ENCODE measurements around the gene CCDC57. TPM values are rescaled to one million over a fixed set of nuclear protein-coding genes. Genes with fewer than 3 reads are reported as not detected.

Gene CCDC57
- total and polyA plus RNA-seq, 5 donors from 2014 or later = 27.7 to 76.6 (median 38.1) TPM

DNA sequence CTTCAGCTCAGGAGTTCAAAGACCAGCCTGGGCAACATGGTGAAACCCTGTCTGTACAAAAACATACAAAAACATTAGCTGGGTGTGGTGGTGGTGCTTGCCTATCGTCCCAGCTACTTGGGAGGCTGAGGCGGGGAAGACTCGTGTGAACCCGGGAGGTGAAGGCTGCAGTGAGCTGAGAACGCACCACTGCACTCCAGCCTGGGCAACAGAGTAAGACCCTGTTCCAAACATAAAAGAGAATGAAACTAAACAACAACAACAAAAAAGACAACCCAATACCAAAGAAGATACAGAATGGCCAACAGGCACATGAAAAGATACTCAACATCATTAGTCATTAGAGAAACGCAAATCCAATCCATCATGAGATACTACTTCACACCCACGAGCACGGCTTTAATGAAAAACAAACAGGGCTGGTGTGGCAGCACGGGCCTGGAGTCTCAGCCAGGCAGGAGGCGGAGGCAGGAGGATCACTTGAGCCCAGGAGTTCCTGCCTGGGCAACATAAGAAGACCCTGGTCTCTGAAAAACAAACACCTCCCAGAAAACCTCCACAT, 8.8 kb upstream of the CCDC57 start:
- Histone ChIP-seq H3K9me3 (ENCODE audit: control insufficient read depth in 2 of 2, low read length in 2 of 2) (no peaks in the 10 kb centered on the region), H3K36me3 (ENCODE audit: control insufficient read depth, insufficient read depth, low read length) (no peaks in the 10 kb centered on the region), H3K4me3 (ENCODE audit: low read depth, low read length) (no peak overlapping the region), H3K27ac (ENCODE audit: insufficient read depth, low read length, poor library complexity, severe bottlenecking) (no peak overlapping the region), H3K4me1 (ENCODE audit: control insufficient read depth, insufficient read depth, low read length, poor library complexity, severe bottlenecking) (peaks cover 12% of the 10 kb centered on the region), H3K27me3 (ENCODE audit: control insufficient read depth, insufficient read depth, low read length) (no peaks in the 10 kb centered on the region)
- Mint-ChIP-seq H3K27ac (no peak overlapping the region), H3K4me3 (peak overlapping the region in 2 of 4 donors; percentile 48 to 68), H3K4me1 (peaks cover 0 to 10% (median 3%) of the 10 kb centered on the region in 4 donors), H3K27me3 (no peaks in the 10 kb centered on the region), H3K36me3 (no peaks in the 10 kb centered on the region), H3K9me3 (no peaks in the 10 kb centered on the region)
- DNase-seq = no peak
- ATAC-seq (ENCODE audit: low read depth in 2 of 2) = no peak

DNA sequence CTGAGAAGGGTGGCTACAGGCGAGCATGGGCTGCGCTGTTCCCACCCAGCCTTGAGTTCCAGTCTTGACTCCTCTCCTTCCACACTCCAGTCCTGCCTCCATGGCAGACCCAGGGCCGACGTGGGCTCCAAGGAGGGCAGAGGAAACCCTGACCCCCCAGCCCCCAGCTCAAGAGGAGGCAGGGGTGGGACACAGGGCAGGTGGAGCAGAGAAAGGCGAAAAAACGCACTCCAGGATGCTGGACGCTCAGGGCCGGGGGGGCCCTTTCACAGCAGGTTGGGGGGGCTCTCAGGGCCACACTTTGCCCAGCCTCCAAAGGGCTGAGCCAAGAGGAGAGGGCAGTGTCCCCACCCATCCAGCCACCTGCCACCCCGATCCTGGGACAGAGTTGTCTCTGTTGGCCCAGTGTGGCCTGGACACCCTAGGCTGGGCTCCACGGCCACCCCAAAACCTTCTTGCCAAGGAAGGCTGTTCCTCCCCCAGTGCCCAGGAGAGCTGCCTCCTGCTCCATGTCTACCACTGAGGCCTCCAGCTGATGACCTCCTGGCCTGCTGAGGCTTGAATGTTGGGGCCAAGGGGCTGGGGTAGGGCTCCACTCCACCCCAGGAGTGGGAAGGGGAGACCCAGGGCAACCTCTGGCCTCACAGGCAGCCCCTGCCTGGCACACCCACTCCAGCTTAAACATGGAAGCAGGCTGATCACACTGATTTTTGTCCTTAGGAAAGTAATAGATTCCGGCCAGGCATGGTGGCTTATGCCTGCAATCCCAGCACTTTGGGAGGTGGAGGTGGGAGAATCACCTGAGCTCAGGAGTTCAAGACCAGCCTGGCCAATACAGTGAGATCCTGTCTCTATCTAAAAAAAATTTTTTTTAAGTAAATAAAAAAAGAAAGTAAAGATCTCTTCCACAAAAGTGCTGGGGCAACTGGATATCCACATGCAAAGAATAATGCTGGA, 7.4 kb upstream of the CCDC57 start:
- Histone ChIP-seq H3K4me3 (ENCODE audit: low read depth, low read length) (no peak overlapping the region), H3K4me1 (ENCODE audit: control insufficient read depth, insufficient read depth, low read length, poor library complexity, severe bottlenecking) (peaks cover 24% of the 10 kb centered on the region), H3K27ac (ENCODE audit: insufficient read depth, low read length, poor library complexity, severe bottlenecking) (no peak overlapping the region), H3K27me3 (ENCODE audit: control insufficient read depth, insufficient read depth, low read length) (no peaks in the 10 kb centered on the region), H3K9me3 (ENCODE audit: control insufficient read depth in 2 of 2, low read length in 2 of 2) (no peaks in the 10 kb centered on the region), H3K36me3 (ENCODE audit: control insufficient read depth, insufficient read depth, low read length) (no peaks in the 10 kb centered on the region)
- ATAC-seq (ENCODE audit: low read depth in 2 of 2) (no peak), DNase-seq (no peak)
- H3K4me3 Mint-ChIP-seq = peak overlapping the region in 1 of 4 donors; percentile 68
- no peaks in the 10 kb centered on the region for H3K9me3 Mint-ChIP-seq
- no peaks in the 10 kb centered on the region for H3K36me3 Mint-ChIP-seq
- peaks cover 0 to 16% (median 10%) of the 10 kb centered on the region in 4 donors for H3K4me1 Mint-ChIP-seq
- no peak overlapping the region for H3K27ac Mint-ChIP-seq
- H3K27me3 Mint-ChIP-seq = no peaks in the 10 kb centered on the region

DNA sequence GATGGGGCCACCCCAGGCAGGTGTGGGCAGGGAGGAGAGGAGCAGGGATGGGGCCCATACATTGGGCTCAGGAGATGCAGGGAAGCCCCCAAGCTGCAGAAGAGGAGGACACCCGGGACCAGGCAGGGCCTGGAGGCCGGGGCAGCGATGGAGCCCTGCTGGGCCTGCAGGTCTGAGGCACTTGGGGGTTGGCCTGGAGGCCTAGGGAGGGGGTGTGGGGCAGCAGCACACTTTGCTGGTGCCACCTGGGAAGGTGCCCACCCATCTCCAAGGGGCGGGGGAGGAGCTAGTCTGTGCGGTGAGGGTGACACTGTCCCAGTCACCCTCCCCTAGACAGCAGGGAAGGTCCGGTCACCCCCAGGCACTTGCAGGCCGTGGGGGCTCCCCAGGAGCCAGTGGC, 6.4 kb upstream of the CCDC57 start:
- H3K9me3 ChIP-seq (ENCODE audit: control insufficient read depth in 2 of 2, low read length in 2 of 2) = no peaks in the 10 kb centered on the region
- H3K27me3 ChIP-seq (ENCODE audit: control insufficient read depth, insufficient read depth, low read length) = no peaks in the 10 kb centered on the region
- peaks cover 25% of the 10 kb centered on the region for H3K4me1 ChIP-seq (ENCODE audit: control insufficient read depth, insufficient read depth, low read length, poor library complexity, severe bottlenecking)
- H3K27ac ChIP-seq (ENCODE audit: insufficient read depth, low read length, poor library complexity, severe bottlenecking) = no peak overlapping the region
- H3K36me3 ChIP-seq (ENCODE audit: control insufficient read depth, insufficient read depth, low read length) = no peaks in the 10 kb centered on the region
- Mint-ChIP-seq H3K4me3 (no peak overlapping the region), H3K4me1 (peaks cover 0 to 25% (median 12%) of the 10 kb centered on the region in 4 donors), H3K27ac (no peak overlapping the region), H3K36me3 (no peaks in the 10 kb centered on the region), H3K9me3 (no peaks in the 10 kb centered on the region), H3K27me3 (no peaks in the 10 kb centered on the region)
- no peak for DNase-seq
- H3K4me3 ChIP-seq (ENCODE audit: low read depth, low read length) = no peak overlapping the region
- ATAC-seq (ENCODE audit: low read depth in 2 of 2) = no peak

DNA sequence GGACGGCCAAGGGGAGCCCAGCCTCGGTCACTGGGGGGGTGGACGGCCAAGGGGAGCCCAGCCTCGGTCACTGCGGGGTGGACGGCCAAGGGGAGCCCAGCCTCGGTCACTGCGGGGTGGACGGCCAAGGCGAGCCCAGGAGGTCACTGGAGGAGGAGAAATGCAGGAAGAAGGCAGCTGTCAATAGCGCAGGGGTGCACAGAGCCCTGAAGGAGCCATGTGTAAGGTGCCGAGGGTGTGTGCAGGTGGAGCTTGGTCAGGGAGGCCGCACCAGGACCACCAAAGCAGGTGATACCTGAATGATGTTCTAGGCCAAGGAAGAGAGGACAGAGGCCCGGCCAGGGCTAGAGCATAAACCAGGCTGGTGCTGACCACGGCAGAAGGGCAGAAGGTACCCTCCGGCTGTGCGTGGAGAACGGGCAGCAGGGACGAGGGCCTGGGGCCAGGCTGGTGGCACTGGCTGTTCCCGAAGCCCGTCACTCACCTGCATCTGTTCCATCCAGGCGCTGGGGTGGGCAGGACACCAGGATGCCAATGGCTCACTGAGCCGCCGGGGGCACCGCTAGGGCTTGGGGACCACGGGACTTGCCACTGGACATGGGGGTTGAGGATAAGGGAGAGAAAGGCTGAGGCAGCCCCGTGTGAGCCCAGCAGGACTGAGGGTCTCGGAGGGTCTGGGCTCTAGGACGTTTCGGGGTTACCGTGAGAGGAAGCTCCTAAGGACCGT, 5.9 kb upstream of the CCDC57 start:
- Histone ChIP-seq H3K27me3 (ENCODE audit: control insufficient read depth, insufficient read depth, low read length) (no peaks in the 10 kb centered on the region), H3K4me3 (ENCODE audit: low read depth, low read length) (no peak overlapping the region), H3K4me1 (ENCODE audit: control insufficient read depth, insufficient read depth, low read length, poor library complexity, severe bottlenecking) (peaks cover 28% of the 10 kb centered on the region), H3K36me3 (ENCODE audit: control insufficient read depth, insufficient read depth, low read length) (no peaks in the 10 kb centered on the region), H3K9me3 (ENCODE audit: control insufficient read depth in 2 of 2, low read length in 2 of 2) (no peaks in the 10 kb centered on the region), H3K27ac (ENCODE audit: insufficient read depth, low read length, poor library complexity, severe bottlenecking) (no peak overlapping the region)
- Mint-ChIP-seq H3K4me1 (peaks cover 0 to 29% (median 13%) of the 10 kb centered on the region in 4 donors), H3K4me3 (peak overlapping the region in 1 of 4 donors; percentile 54), H3K27ac (peak overlapping the region in 1 of 3 donors; percentile 69), H3K9me3 (no peaks in the 10 kb centered on the region), H3K27me3 (no peaks in the 10 kb centered on the region), H3K36me3 (no peaks in the 10 kb centered on the region)
- ATAC-seq (ENCODE audit: low read depth in 2 of 2) (no peak), DNase-seq (no peak)

DNA sequence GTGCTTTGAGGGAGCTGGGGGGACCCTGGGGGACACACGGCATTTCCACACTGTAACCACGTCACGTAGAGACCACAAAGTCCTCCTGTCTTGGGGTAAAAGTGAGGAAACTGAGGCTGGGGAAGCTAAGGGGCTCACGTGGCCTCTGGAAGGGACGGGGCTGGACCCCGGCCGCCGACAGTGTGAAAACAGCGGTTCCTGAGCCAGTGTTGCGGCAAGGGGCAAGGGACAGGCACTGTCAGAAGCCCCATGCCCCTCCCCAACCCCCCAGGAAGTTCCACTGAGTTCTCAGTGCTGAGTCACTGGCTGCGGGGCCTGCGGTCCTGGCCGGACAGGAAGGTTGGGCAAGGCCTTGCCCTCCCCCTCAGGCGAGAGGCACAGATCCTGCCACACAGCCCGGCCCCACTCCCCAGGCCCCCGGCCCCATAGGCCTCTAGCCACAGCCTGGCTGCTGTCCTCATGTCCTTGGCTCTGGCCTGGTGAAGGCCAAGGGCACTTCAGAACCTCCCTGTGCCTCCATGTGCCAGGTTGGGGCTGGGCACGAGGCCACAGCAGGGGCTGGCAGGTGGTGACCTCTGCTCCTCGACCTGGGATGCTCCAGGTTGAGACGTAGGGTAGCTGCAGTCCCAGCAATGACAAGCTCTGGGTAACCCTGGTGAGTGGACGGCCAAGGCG, 5.0 kb upstream of the CCDC57 start:
- Mint-ChIP-seq H3K9me3 (no peaks in the 10 kb centered on the region), H3K27ac (no peak overlapping the region), H3K36me3 (no peaks in the 10 kb centered on the region), H3K4me1 (peaks cover 0 to 31% (median 13%) of the 10 kb centered on the region in 4 donors), H3K27me3 (no peaks in the 10 kb centered on the region), H3K4me3 (no peak overlapping the region)
- no peak overlapping the region for H3K27ac ChIP-seq (ENCODE audit: insufficient read depth, low read length, poor library complexity, severe bottlenecking)
- peaks cover 33% of the 10 kb centered on the region for H3K4me1 ChIP-seq (ENCODE audit: control insufficient read depth, insufficient read depth, low read length, poor library complexity, severe bottlenecking)
- no peak for ATAC-seq (ENCODE audit: low read depth in 2 of 2)
- no peaks in the 10 kb centered on the region for H3K27me3 ChIP-seq (ENCODE audit: control insufficient read depth, insufficient read depth, low read length)
- no peak overlapping the region for H3K4me3 ChIP-seq (ENCODE audit: low read depth, low read length)
- no peaks in the 10 kb centered on the region for H3K36me3 ChIP-seq (ENCODE audit: control insufficient read depth, insufficient read depth, low read length)
- H3K9me3 ChIP-seq (ENCODE audit: control insufficient read depth in 2 of 2, low read length in 2 of 2) = no peaks in the 10 kb centered on the region
- no peak for DNase-seq

DNA sequence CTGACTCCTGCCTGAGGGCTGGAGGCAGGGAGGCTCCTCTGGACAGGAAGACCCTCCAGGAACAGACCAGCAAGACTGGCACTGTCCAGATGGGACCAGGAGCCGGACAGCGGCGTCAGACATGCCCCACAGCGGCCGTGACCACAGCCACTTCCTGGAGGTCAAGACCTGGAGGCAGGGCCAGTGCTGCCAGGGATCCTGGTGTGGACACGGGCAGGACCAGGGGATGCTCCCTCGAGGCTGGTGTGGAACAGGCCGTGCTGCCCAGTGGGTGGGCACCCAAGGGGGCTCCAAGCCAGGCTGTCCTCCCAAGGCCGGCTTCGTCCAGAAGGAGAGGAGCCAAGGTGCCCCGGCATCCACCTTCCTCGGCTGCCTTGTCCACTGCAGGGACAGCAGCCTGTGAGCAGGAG, 4.5 kb upstream of the CCDC57 start:
- Mint-ChIP-seq H3K36me3 (no peaks in the 10 kb centered on the region), H3K9me3 (no peaks in the 10 kb centered on the region), H3K4me1 (peaks cover 0 to 31% (median 13%) of the 10 kb centered on the region in 4 donors), H3K27ac (no peak overlapping the region), H3K27me3 (no peaks in the 10 kb centered on the region), H3K4me3 (no peak overlapping the region)
- Histone ChIP-seq H3K9me3 (ENCODE audit: control insufficient read depth in 2 of 2, low read length in 2 of 2) (no peaks in the 10 kb centered on the region), H3K36me3 (ENCODE audit: control insufficient read depth, insufficient read depth, low read length) (no peaks in the 10 kb centered on the region), H3K27ac (ENCODE audit: insufficient read depth, low read length, poor library complexity, severe bottlenecking) (no peak overlapping the region), H3K4me1 (ENCODE audit: control insufficient read depth, insufficient read depth, low read length, poor library complexity, severe bottlenecking) (peaks cover 36% of the 10 kb centered on the region), H3K4me3 (ENCODE audit: low read depth, low read length) (no peak overlapping the region), H3K27me3 (ENCODE audit: control insufficient read depth, insufficient read depth, low read length) (no peaks in the 10 kb centered on the region)
- ATAC-seq (ENCODE audit: low read depth in 2 of 2) = no peak
- DNase-seq = no peak
